LNCAP (cell line): ENCODE results near the gene LRRK2.

ENCODE experiments used
- CTCF ChIP-seq: fragments of 450-650 bp; IDR thresholded peaks from 2 replicates; pipeline ENCODE4 v1.5.1; 2017; ENCODE audit warnings: mild to moderate bottlenecking

LRRK2 gene

GRCh38 chr12:40399656-40400055, 174.9 kb downstream of the LRRK2 start:
- no peak for TF ChIP-seq CTCF

- TF ChIP-seq CTCF = no peak
Observed at GRCh38 chr12:40405419-40405818, 180.6 kb downstream of the LRRK2 start.
